Esophagus mucosa (tissue), 1 donor: ENCODE data around the gene SRPX2. TPM values are rescaled to one million over a fixed set of nuclear protein-coding genes. Genes with fewer than 3 reads are reported as not detected.

Experiments used
- ATAC-seq: fragments of 200-7000 bp; cut with Tn5 transposase; one replicate; pipeline ENCODE4 v1.9.1; 2020
- total RNA-seq: library from RNA; stranded (reverse); gene quantifications from one replicate; pipeline ENCODE4 v1.2.4, GENCODE V29; 2023
- donor health status: DM: yes; HTN: yes; CAD: no.

Gene SRPX2
- total RNA-seq, 1 donor from 2014 or later: 18.9 TPM

- no peak for ATAC-seq
Measured at GRCh38 chrX:100650841-100651240, 6.8 kb downstream of the SRPX2 start.

- no peak for ATAC-seq
Measured at GRCh38 chrX:100652266-100652665, 8.3 kb downstream of the SRPX2 start.

- no peak for ATAC-seq
Measured at GRCh38 chrX:100654261-100654660, 10.3 kb downstream of the SRPX2 start.

GRCh38 chrX:100658941-100659381 lies 15.0 kb downstream of the SRPX2 start:
- peak; percentile 85 for ATAC-seq

GRCh38 chrX:100659431-100660137 lies 15.6 kb downstream of the SRPX2 start:
- ATAC-seq: no peak

GRCh38 chrX:100662170-100662569 lies 18.2 kb downstream of the SRPX2 start:
- ATAC-seq: no peak

- ATAC-seq: peak; percentile 45
Measured at GRCh38 chrX:100662796-100663195, 18.8 kb downstream of the SRPX2 start.

- ATAC-seq: peak; percentile 88
Measured at GRCh38 chrX:100663642-100664041, 19.6 kb downstream of the SRPX2 start.

- no peak for ATAC-seq
Measured at GRCh38 chrX:100672966-100673365, 29.0 kb downstream of the SRPX2 start.

GRCh38 chrX:100673397-100673953 lies 29.5 kb downstream of the SRPX2 start:
- ATAC-seq: no peak

- no peak for ATAC-seq
Measured at GRCh38 chrX:100674705-100675104, 30.7 kb downstream of the SRPX2 start.

- no peak for ATAC-seq
Measured at GRCh38 chrX:100677611-100678181, 33.7 kb downstream of the SRPX2 start.

GRCh38 chrX:100680756-100681155 lies 36.8 kb downstream of the SRPX2 start:
- no peak for ATAC-seq

- no peak for ATAC-seq
Measured at GRCh38 chrX:100681599-100681998, 37.6 kb downstream of the SRPX2 start.

- ATAC-seq: no peak
Measured at GRCh38 chrX:100682939-100683338, 38.9 kb downstream of the SRPX2 start.

- ATAC-seq: peak; percentile 88
Measured at GRCh38 chrX:100685284-100685996, 41.4 kb downstream of the SRPX2 start.

- ATAC-seq: no peak
Measured at GRCh38 chrX:100685997-100686305, 42.0 kb downstream of the SRPX2 start.

- no peak for ATAC-seq
Measured at GRCh38 chrX:100687128-100687527, 43.1 kb downstream of the SRPX2 start.

- no peak for ATAC-seq
Measured at GRCh38 chrX:100687546-100687945, 43.5 kb downstream of the SRPX2 start.

GRCh38 chrX:100695302-100695701 lies 51.3 kb downstream of the SRPX2 start:
- ATAC-seq: peak; percentile 13

GRCh38 chrX:100695991-100696390 lies 52.0 kb downstream of the SRPX2 start:
- ATAC-seq: peak; percentile 38

- no peak for ATAC-seq
Measured at GRCh38 chrX:100696699-100697351, 52.8 kb downstream of the SRPX2 start.

- ATAC-seq: no peak
Measured at GRCh38 chrX:100698551-100698950, 54.6 kb downstream of the SRPX2 start.
